Karpas-422 (cell line): Measurements from ENCODE around the gene SLC17A7. TPM values are rescaled to one million over a fixed set of nuclear protein-coding genes. Genes with fewer than 3 reads are reported as not detected.

ENCODE experiments used
- DNase-seq: peaks from one replicate; pipeline ENCODE4 v3.0.0-alpha.2; 2015
- H2AFZ ChIP-seq: fragments of 200-600 bp; sonication (generic); 2 replicates; pipeline ENCODE4 v1.6.1; 2014; ENCODE audit warnings: antibody characterized with exemption, low read length, mixed read lengths
- H3K27ac ChIP-seq: fragments of 200-600 bp; sonication (generic); 2 replicates; pipeline ENCODE4 v1.5.1; 2014; ENCODE audit warnings: mild to moderate bottlenecking, low read length, moderate library complexity
- H3K27me3 ChIP-seq: fragments of 200-600 bp; sonication (generic); 2 replicates; pipeline ENCODE4 v1.6.1; 2014; ENCODE audit warnings: low read length, mixed read lengths
- H3K36me3 ChIP-seq: fragments of 200-600 bp; sonication (generic); 2 replicates; pipeline ENCODE4 v1.6.1; 2014; ENCODE audit warnings: low read length, mixed read lengths; ENCODE audit not compliant: insufficient read depth
- H3K4me1 ChIP-seq: fragments of 200-600 bp; sonication (generic); 2 replicates; pipeline ENCODE4 v1.6.1; 2014; ENCODE audit warnings: mild to moderate bottlenecking, low read length, mixed read lengths
- H3K4me2 ChIP-seq: fragments of 200-600 bp; sonication (generic); 2 replicates; pipeline ENCODE4 v1.6.1; 2014; ENCODE audit warnings: low read length, low read depth, mild to moderate bottlenecking; ENCODE audit not compliant: poor library complexity, severe bottlenecking
- H3K4me3 ChIP-seq: fragments of 200-600 bp; sonication (generic); 2 replicates; pipeline ENCODE4 v1.5.1; 2014; ENCODE audit warnings: mild to moderate bottlenecking, antibody characterized with exemption, low read length, mixed read lengths
- H3K79me2 ChIP-seq: fragments of 200-600 bp; sonication (generic); 2 replicates; pipeline ENCODE4 v1.6.1; 2014; ENCODE audit warnings: mild to moderate bottlenecking, low read length, mixed read lengths
- H3K9ac ChIP-seq: fragments of 200-600 bp; sonication (generic); 2 replicates; pipeline ENCODE4 v1.6.0; 2014; ENCODE audit warnings: low read length
- H3K9me2 ChIP-seq: fragments of 200-600 bp; sonication (generic), shearing (Covaris generic); replicated peaks from 2 replicates; pipeline ENCODE4 v1.6.0; 2014; ENCODE audit warnings: mild to moderate bottlenecking, low read length, moderate library complexity; ENCODE audit not compliant: insufficient read depth
- H3K9me3 ChIP-seq: fragments of 300-700, 200-600 bp; sonication (generic); 2 replicates; pipeline ENCODE4 v1.6.1; 2014; ENCODE audit warnings: low read length, mixed read lengths
- H4K20me1 ChIP-seq: fragments of 200-600 bp; sonication (generic); 2 replicates; pipeline ENCODE4 v1.6.1; 2014; ENCODE audit warnings: mild to moderate bottlenecking, antibody characterized with exemption, low read length, low read depth; ENCODE audit not compliant: insufficient read depth
- total RNA-seq: library from RNA; depleted of rRNA; stranded (reverse); fragments of >200 nt; shearing (Covaris generic); gene quantifications from 2 replicates; pipeline ENCODE4 v1.2.3, GENCODE V29; 2014; ENCODE audit warnings: low replicate concordance

Gene SLC17A7
- total RNA-seq, 1 experiment from 2014 or later, result 0.63 TPM

DNA sequence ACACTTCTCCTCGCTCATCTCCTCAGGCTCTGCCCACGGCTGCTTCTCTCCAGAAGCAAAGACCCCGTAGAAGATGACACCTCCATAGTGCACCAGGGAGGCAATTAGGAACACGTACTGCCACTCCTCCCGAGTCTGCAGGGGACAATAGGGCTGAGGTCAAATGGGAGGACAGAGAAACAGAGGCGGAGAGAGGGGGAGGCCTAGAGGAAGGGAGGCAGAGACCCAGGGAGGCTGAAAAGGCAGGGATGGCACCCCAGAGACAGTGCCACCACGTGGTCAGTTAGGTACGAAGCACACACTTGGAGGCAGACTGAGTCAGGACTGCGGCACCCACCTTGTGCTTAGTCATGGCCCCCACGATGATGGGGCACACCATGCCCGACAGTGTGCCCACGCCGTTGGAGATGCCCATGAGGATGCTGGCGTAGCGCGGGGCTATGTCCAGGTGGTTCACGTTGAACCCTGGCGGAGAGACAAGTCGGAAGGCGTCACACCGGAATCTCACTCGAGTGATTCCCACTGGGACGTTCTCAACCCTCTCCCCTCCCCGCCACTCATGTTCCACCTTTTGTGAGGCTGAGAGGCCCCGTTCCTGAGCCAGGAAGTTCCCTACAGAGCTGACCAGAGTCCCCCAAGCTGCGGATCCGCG lies 10.5 kb downstream of the SLC17A7 start:
- no peaks in the 10 kb centered on the region for H3K9me3 ChIP-seq
- H3K4me3 ChIP-seq, result no peak overlapping the region
- no peak overlapping the region for H3K4me2 ChIP-seq
- no peak overlapping the region for H3K9ac ChIP-seq
- no peaks in the 10 kb centered on the region for H3K27me3 ChIP-seq
- DNase-seq, result peak; percentile 90
- no peaks in the 10 kb centered on the region for H3K36me3 ChIP-seq
- no peaks in the 10 kb centered on the region for H4K20me1 ChIP-seq
- H3K27ac ChIP-seq, result no peak overlapping the region
- H3K4me1 ChIP-seq, result peaks cover 37% of the 10 kb centered on the region
- H3K9me2 ChIP-seq, result no peaks in the 10 kb centered on the region
- no peaks in the 10 kb centered on the region for H3K79me2 ChIP-seq
- H2AFZ ChIP-seq, result no peak overlapping the region

DNA sequence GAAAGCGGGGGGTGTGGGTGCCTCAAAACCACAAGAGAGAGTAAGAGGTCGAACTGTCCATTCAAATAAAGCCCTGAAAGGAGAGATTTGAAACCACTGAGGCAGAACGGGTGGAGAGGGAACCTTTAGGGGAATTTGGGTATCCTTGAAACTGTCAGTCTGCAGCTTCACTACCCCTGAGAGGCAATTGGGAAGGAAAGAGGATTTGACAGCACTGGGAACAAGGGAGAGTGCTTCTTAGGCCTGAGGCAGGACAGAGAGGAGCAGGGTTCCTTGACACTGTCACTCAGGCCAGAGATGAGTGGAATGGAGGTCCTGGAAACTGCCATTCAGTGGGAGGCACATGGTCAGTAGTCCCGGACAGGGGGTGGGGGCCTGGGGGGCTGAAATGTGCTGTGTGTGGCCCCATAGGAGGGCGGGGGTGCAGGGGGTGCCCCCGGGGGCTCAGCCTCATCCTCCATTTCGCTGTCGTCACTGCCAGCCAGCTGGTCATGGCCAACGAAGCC lies 11.1 kb downstream of the SLC17A7 start:
- H3K9ac ChIP-seq, result no peak overlapping the region
- H3K4me3 ChIP-seq, result no peak overlapping the region
- H4K20me1 ChIP-seq, result no peaks in the 10 kb centered on the region
- H3K79me2 ChIP-seq, result no peaks in the 10 kb centered on the region
- H3K4me2 ChIP-seq, result no peak overlapping the region
- H3K9me3 ChIP-seq, result no peaks in the 10 kb centered on the region
- no peak overlapping the region for H3K27ac ChIP-seq
- H2AFZ ChIP-seq, result no peak overlapping the region
- no peaks in the 10 kb centered on the region for H3K36me3 ChIP-seq
- H3K4me1 ChIP-seq, result peaks cover 42% of the 10 kb centered on the region
- DNase-seq, result no peak
- H3K27me3 ChIP-seq, result no peaks in the 10 kb centered on the region
- H3K9me2 ChIP-seq, result no peaks in the 10 kb centered on the region

DNA sequence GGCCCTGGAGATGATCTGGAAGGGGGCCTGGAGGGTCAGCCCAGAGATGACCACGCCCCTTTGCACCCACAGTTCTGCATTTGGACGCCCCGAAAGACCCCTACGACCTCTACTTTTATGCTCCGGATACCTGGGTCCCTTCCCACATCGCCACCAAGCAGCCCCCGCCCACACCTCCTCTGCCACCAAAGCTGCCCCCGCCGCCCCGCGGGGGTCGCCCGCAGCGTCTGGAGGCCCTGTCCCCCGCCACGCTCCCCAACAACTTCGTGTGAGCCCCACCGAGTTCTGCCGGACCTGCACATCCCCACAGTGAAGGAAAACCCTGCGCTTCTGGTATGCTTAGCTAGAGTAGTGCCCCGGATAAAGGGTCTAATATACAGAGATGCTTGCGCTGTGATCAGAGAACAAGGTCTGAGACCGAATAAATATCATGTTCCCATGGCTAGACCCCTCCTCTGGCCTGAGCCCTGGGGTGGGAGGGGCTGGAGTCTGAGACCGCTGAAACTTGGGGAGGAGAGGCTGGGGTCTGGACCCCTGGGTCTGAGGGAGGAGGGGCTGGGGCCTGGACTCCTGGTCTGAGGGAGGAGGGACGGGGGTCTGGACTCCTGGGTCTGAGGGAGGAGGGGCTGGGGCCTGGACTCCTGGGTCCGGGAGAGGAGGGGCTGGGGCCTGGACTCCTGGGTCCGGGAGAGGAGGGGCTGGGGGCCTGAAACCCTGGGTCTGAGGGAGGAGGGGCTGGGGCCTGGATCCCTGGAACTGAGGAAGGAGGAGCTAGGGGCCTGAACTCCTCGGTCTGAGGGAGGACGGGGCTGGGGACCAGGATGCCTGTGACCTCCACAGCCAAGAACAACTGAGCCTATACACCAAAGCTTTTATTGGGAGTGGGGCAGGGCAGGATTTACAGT lies 12.5 kb downstream of the SLC17A7 start:
- Histone ChIP-seq H3K36me3 (no peaks in the 10 kb centered on the region), H3K9me2 (no peaks in the 10 kb centered on the region), H3K79me2 (no peaks in the 10 kb centered on the region), H3K27me3 (no peaks in the 10 kb centered on the region), H3K4me3 (peak overlapping the region; percentile 56; the same call in 1 of the 2 replicates), H3K4me1 (peaks cover 48% of the 10 kb centered on the region), H3K27ac (no peak overlapping the region), H3K9me3 (no peaks in the 10 kb centered on the region), H4K20me1 (no peaks in the 10 kb centered on the region), H3K4me2 (peak overlapping the region; percentile 74), H2AFZ (no peak overlapping the region), H3K9ac (peak overlapping the region; percentile 66; the same call in 1 of the 2 replicates)
- no peak for DNase-seq

DNA sequence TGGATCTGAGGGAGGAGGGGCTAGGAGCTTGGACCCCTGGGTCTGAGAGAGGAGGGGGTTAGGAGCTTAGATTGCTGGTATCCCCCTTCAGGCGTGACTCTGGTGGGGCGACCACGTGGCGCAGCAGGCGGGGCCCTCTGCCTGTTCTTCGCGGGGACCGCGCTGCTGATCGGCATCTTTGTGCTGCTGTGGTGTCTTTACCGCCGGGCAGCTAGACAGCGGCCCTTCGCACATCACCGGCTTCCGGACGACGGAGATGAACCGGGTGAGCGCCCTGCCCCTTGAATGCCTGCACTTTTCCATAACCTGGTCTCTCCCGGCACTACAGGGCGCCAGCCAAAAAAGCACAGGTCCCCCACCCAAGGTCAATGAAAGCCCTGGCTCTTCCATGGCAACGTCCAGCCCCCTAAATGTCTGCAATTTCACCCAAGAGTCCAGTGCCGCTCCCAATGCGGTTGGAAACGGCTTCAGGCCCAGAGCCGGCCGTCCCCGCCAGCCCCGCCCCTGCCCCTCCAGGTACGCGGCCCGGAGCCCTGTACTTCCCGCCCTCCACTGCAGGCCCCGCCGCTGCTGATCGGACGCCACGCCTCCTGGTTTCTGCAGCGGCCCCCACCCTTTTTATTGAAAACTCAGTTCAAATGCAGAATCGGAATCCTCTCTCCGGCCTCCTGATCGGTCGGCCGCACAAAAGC lies 13.3 kb downstream of the SLC17A7 start:
- Histone ChIP-seq H4K20me1 (no peaks in the 10 kb centered on the region), H3K79me2 (no peaks in the 10 kb centered on the region), H3K4me1 (peaks cover 56% of the 10 kb centered on the region), H3K27me3 (no peaks in the 10 kb centered on the region), H3K9me2 (no peaks in the 10 kb centered on the region), H3K4me3 (peak overlapping the region; percentile 56), H3K9ac (peak overlapping the region; percentile 66), H2AFZ (peak overlapping the region; percentile 94), H3K36me3 (no peaks in the 10 kb centered on the region), H3K27ac (no peak overlapping the region), H3K9me3 (no peaks in the 10 kb centered on the region), H3K4me2 (peak overlapping the region; percentile 74)
- DNase-seq, result peak; percentile 78

DNA sequence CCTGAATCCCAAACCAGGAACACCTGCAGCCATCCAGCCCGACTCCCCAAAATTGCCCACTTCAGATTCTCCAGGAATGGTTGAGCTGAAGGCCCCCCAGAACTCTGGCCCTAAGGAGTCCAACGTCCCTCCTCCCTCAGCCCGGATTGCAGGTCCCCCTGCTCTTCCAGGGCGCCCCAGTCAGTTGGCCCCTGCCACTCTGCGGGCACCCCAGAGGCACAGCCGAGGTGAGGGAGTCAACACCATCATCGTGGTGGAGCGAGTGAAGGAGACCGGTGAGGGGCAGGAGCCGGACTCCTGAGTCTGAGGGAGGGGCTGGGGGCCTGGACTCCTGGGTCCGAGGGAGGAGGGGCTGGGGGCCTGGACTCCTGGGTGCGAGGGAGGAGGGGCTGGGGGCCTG lies 14.0 kb downstream of the SLC17A7 start:
- Histone ChIP-seq H3K9me2 (no peaks in the 10 kb centered on the region), H2AFZ (no peak overlapping the region), H4K20me1 (no peaks in the 10 kb centered on the region), H3K36me3 (no peaks in the 10 kb centered on the region), H3K4me2 (peak overlapping the region; percentile 74), H3K9me3 (no peaks in the 10 kb centered on the region), H3K79me2 (no peaks in the 10 kb centered on the region), H3K4me3 (no peak overlapping the region), H3K4me1 (peaks cover 57% of the 10 kb centered on the region), H3K9ac (peak overlapping the region; percentile 66), H3K27ac (no peak overlapping the region), H3K27me3 (no peaks in the 10 kb centered on the region)
- no peak for DNase-seq

DNA sequence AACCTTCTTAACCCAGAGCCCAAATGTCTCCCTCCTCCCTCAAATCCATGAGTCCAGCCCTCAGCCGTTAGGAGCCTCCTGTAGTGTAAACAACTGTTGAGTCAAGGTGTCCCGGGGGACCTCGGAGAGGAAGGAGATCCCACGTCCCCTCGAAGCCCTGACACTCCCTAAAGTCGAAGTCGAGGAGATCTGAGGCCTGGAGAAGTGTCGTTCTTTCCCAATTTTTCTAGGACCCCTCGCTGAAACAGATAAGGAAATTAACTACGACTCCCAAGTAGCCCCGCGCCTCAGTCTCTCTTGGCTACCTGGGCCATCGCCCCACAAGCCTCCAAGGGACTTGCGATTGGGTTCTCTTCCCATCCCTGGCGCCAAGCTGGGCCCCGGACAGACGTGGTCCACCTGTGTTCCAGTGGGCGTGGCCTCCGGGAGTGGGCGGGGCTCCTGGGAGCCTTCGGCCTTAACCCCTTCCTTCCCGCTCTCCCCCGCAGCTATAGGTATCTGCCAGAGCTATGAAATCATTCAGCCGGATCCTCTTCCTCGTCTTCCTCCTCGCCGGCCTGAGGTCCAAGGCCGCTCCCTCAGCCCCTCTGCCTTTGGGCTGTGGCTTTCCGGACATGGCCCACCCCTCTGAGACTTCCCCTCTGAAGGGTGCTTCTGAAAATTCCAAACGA lies 15.3 kb downstream of the SLC17A7 start:
- DNase-seq, result peak; percentile 88
- Histone ChIP-seq H3K27ac (no peak overlapping the region), H3K9me3 (no peaks in the 10 kb centered on the region), H3K36me3 (no peaks in the 10 kb centered on the region), H3K9me2 (no peaks in the 10 kb centered on the region), H2AFZ (no peak overlapping the region), H3K79me2 (no peaks in the 10 kb centered on the region), H3K4me1 (peaks cover 64% of the 10 kb centered on the region), H3K4me3 (no peak overlapping the region; the same call in 1 of the 2 replicates), H3K9ac (no peak overlapping the region), H3K4me2 (peak overlapping the region; percentile 52), H3K27me3 (no peaks in the 10 kb centered on the region), H4K20me1 (no peaks in the 10 kb centered on the region)

DNA sequence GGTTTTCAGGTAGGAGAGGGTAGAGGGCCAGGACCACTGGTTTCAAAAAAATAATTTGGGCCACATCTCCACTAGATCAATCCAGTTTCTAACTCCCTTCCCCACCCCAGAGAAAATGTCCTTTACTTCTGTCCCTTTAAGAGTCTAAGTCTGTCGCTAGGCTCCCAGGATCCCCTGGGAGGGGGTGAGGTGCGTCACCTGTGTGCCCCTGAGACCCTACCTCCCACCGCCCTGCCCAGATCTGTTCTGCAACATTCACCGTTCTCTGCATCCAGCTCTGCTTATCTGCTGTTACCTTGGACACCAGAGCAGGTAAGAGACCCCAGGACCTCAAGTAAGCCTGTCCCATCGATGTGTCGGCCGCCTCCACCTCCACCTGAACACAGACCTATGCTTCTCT lies 16.1 kb downstream of the SLC17A7 start, which contains the start of gene GFY:
GFY (plus strand) TSS at position 211 of the 400 bp plus-strand sequence. CDS start 1,043 bp downstream, outside the sequence.
- Histone ChIP-seq H3K9me3 (no peaks in the 10 kb centered on the region), H3K9me2 (no peaks in the 10 kb centered on the region), H4K20me1 (no peaks in the 10 kb centered on the region), H3K9ac (peak within 1 kb of the TSS; percentile 13; the same call in 1 of the 2 replicates), H3K4me1 (peaks cover 66% of the 10 kb centered on the region), H3K79me2 (no peaks in the 10 kb centered on the region), H3K4me2 (peak within 1 kb of the TSS; percentile 52), H3K36me3 (no peaks in the 10 kb centered on the region), H2AFZ (no peak within 1 kb of the TSS), H3K27me3 (no peaks in the 10 kb centered on the region), H3K27ac (no peak within 1 kb of the TSS), H3K4me3 (no peak within 1 kb of the TSS; the same call in 1 of the 2 replicates)
- DNase-seq, result no peak
